Measurements from ENCODE around the gene PAH. TPM values are rescaled to one million over a fixed set of nuclear protein-coding genes. Genes with fewer than 3 reads are reported as not detected.

Gene PAH
- total and polyA plus RNA-seq, 2 of the 13 experiments (the other 11 are each of a cell fraction or from before 2014, with no cell fraction given) = 192 to 451 TPM

GRCh38 chr12:102950107-102950949, 33.3 kb upstream of the PAH start (continued):
- TF ChIP-seq ZNF407 (CRISPR knock-in tag; IDR thresholded peaks at IDR 0.05; ENCODE audit: not compliant biosample characterization) (no peak), NR2F1 (CRISPR knock-in tag; IDR thresholded peaks at IDR 0.05) (no peak), MYPOP (CRISPR knock-in tag; IDR thresholded peaks at IDR 0.05) (no peak), ZNF790 (CRISPR knock-in tag; IDR thresholded peaks at IDR 0.05; ENCODE audit: borderline replicate concordance) (no peak), XRCC5 (optimal IDR thresholded peaks at IDR 0.05; ENCODE audit: low read length) (peak; percentile 34), NCOR1 (IDR thresholded peaks at IDR 0.05; ENCODE audit: borderline replicate concordance, low read length) (peak; percentile 40; the same call in 1 of the 2 replicates), ZNF780A (CRISPR knock-in tag; IDR thresholded peaks at IDR 0.05) (no peak), SYNCRIP (IDR thresholded peaks at IDR 0.05; ENCODE audit: insufficient read depth, low read depth, low read length) (no peak), SIN3A (IDR thresholded peaks at IDR 0.05; ENCODE audit: borderline replicate concordance, low read depth, low read length) (no peak), HIVEP1 (CRISPR knock-in tag; IDR thresholded peaks at IDR 0.05) (no peak), ZNF510 (CRISPR knock-in tag; IDR thresholded peaks at IDR 0.05; ENCODE audit: low read depth) (no peak), ZSCAN21 (CRISPR knock-in tag; IDR thresholded peaks at IDR 0.05; ENCODE audit: borderline replicate concordance) (no peak), ZNF788 (CRISPR knock-in tag; IDR thresholded peaks at IDR 0.05; ENCODE audit: borderline replicate concordance) (peak; percentile 44; the same call in 1 of the 2 replicates), SALL2 (CRISPR knock-in tag; IDR thresholded peaks at IDR 0.05) (no peak), ZNF496 (CRISPR knock-in tag; IDR thresholded peaks at IDR 0.05; ENCODE audit: insufficient replicate concordance) (no peak)

Measured in HepG2 (cell line).